Measurements from ENCODE around the gene NCMAP. TPM values are rescaled to one million over a fixed set of nuclear protein-coding genes. Genes with fewer than 3 reads are reported as not detected.

The NCMAP gene
- total and polyA plus RNA-seq, 2 of the 8 experiments (the other 6 are each of a cell fraction or from before 2014, with no cell fraction given): 0.21 to 0.39 TPM

GRCh38 chr1:24586970-24587820 is 31.3 kb downstream of the NCMAP start:
- H2BK12ac ChIP-seq (ENCODE audit: low read depth, low read length): no peak overlapping the region
- H2BK120ac ChIP-seq (replicated peaks; ENCODE audit: low read depth, low read length): no peak overlapping the region
- H4K91ac ChIP-seq (replicated peaks; ENCODE audit: insufficient read length, low read length): no peak overlapping the region
- no peak overlapping the region for H2BK20ac ChIP-seq (ENCODE audit: low read length)
- DNase-seq (ENCODE audit: low read depth in 1 of 2, low spot score in 2 of 2): no peak
- no peak overlapping the region for H3K56ac ChIP-seq (replicated peaks; ENCODE audit: insufficient read length, low read depth, low read length)
- no peak overlapping the region for H3K4ac ChIP-seq (replicated peaks; ENCODE audit: insufficient read length, low read depth, low read length)
- H4K5ac ChIP-seq (ENCODE audit: insufficient read length, low read depth, low read length): no peak overlapping the region
- H3K27me3 ChIP-seq (replicated peaks in 1 of 4; ENCODE audit: control insufficient read depth in 3 of 4, extremely low read depth in 1 of 4, insufficient read depth in 3 of 4, low read length in 3 of 4): no peaks in the 10 kb centered on the region; a peak in 1 of 7 replicates
- H4K8ac ChIP-seq (ENCODE audit: extremely low read depth, insufficient read depth, low read length): no peak overlapping the region
- no peaks in the 10 kb centered on the region for H3K79me2 ChIP-seq (ENCODE audit: control insufficient read depth in 1 of 2, insufficient read depth in 2 of 2, low read length in 2 of 2)
- peak; percentile 97 for FAIRE-seq
- no peak overlapping the region for H3K9ac ChIP-seq (replicated peaks in 1 of 4; ENCODE audit: extremely low read depth in 1 of 4, low read depth in 3 of 4, low read length in 3 of 4)
- no peak overlapping the region for H3K14ac ChIP-seq (ENCODE audit: insufficient read length)
- H3K79me1 ChIP-seq (ENCODE audit: low read depth, low read length): no peaks in the 10 kb centered on the region
- no peak overlapping the region for H2AK5ac ChIP-seq (ENCODE audit: low read depth, low read length)
- H4K20me1 ChIP-seq (replicated peaks in 1 of 2; ENCODE audit: control insufficient read depth in 1 of 2, insufficient read depth in 2 of 2, low read length in 2 of 2): no peaks in the 10 kb centered on the region
- no peaks in the 10 kb centered on the region for H3K4me1 ChIP-seq (replicated peaks in 1 of 4; ENCODE audit: control insufficient read depth in 3 of 4, insufficient read depth in 4 of 4, low read length in 3 of 4)
- H2AFZ ChIP-seq (ENCODE audit: low read length): peak overlapping the region; percentile 94; the same call in 1 of the 2 replicates
- H2BK15ac ChIP-seq (ENCODE audit: low read length): no peak overlapping the region
- ChIA-PET CTCF (ENCODE audit: partially characterized antibody) (interaction anchor here (0.7 to 7.5 kb wide), 61 partner anchors 7 to 496 kb away, joined by 3 to 53 read pairs (median 4); partner anchors contain the start of genes NIPAL3 and STPG1), POLR2A (ENCODE audit: partially characterized antibody) (no interaction called here)
- H3K27ac ChIP-seq (ENCODE audit: low read depth, low read length): no peak overlapping the region
- no peak overlapping the region for H3K4me2 ChIP-seq (ENCODE audit: insufficient read depth in 1 of 2, low read depth in 2 of 2, low read length in 2 of 2)
- no peak overlapping the region for H3K18ac ChIP-seq (ENCODE audit: extremely low read depth, low read length)
- 43% methylated on average over 9 of the region's 9 CpGs; no CpG with 5 or more reads in 1 of the 2 experiments for WGBS, 2 experiments (ENCODE audit: extremely low coverage in 1 of 2, insufficient coverage in 1 of 2, insufficient read length in 1 of 2, insufficient replicate concordance in 2 of 2, low coverage in 1 of 2, low lambda C conversion rate in 2 of 2, missing lambda C conversion rate in 1 of 2)
- no peaks in the 10 kb centered on the region for H3K23me2 ChIP-seq (ENCODE audit: low read depth, low read length)
- no peak overlapping the region for H3K23ac ChIP-seq (ENCODE audit: insufficient read length)
- no peaks in the 10 kb centered on the region for H3K9me3 ChIP-seq (ENCODE audit: insufficient read depth in 2 of 2, low read depth in 1 of 2, low read length in 1 of 2)
- TF ChIP-seq CTCF (IDR thresholded peaks at IDR 0.05; ENCODE audit: control extremely low read depth in 1 of 3, insufficient read depth in 1 of 3, low read depth in 1 of 3, low read length in 3 of 3) (peak; percentile 10 to 91 (median 74)), RAD21 (IDR thresholded peaks at IDR 0.05 in 1 of 2, conservative IDR thresholded peaks at IDR 0.05 in 1 of 2; ENCODE audit: low read depth in 2 of 2, low read length in 2 of 2) (peak; percentile 72 to 76), KDM1A (IDR thresholded peaks at IDR 0.05; ENCODE audit: borderline replicate concordance, low read length) (no peak), POU5F1 (IDR thresholded peaks at IDR 0.05; ENCODE audit: low read depth, low read length) (no peak)
- H3K36me3 ChIP-seq (ENCODE audit: control insufficient read depth in 2 of 4, insufficient read depth in 4 of 4, low read length in 3 of 4): no peaks in the 10 kb centered on the region
- H2BK5ac ChIP-seq (ENCODE audit: low read depth, low read length): no peak overlapping the region
- no peak overlapping the region for H3K4me3 ChIP-seq (ENCODE audit: extremely low read depth in 1 of 4, insufficient read depth in 2 of 4, low read depth in 3 of 4, low read length in 4 of 4)

All from H1 (cell line).